GM12875 (cell line): Measurements from ENCODE around the gene PNKP.
"Not testable (repeated sequence)": the region's sequence is repeated elsewhere in the genome, so short reads cannot be mapped to it uniquely, and the experiment has no call there.

ENCODE experiments used
- H3K4me3 ChIP-seq: one replicate; pipeline ENCODE4 v1.5.1; 2011; ENCODE audit warnings: low read depth, low read length, control low read depth
- TF ChIP-seq, protein P1 (sequence below): IDR thresholded peaks from 2 replicates; pipeline ENCODE4 v1.5.1; 2011; ENCODE audit warnings: low read depth, mild to moderate bottlenecking, control low read depth, inconsistent platforms, low read length, moderate library complexity, borderline replicate concordance; ENCODE audit not compliant: insufficient read depth

The PNKP gene

DNA sequence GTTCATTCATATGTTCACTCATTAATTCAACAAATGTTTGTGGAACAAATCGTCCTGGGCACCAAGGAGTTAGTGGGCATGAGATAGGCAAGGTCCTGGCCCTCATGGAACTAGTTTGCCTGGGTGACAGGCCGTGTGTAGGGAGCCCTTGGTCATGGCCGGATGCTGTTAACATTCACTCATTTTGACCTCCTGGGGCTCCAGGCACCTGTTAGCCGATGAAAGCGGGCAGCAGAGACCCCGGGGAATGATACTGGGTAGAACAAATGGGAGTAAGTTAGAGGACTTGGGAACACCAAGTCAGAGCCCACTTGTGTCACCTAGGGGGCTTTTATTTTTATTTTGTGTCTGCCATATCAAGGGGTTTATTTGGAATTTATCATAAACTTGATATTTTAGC, 42.7 kb downstream of the PNKP start:
- TF ChIP-seq, protein P1, sequence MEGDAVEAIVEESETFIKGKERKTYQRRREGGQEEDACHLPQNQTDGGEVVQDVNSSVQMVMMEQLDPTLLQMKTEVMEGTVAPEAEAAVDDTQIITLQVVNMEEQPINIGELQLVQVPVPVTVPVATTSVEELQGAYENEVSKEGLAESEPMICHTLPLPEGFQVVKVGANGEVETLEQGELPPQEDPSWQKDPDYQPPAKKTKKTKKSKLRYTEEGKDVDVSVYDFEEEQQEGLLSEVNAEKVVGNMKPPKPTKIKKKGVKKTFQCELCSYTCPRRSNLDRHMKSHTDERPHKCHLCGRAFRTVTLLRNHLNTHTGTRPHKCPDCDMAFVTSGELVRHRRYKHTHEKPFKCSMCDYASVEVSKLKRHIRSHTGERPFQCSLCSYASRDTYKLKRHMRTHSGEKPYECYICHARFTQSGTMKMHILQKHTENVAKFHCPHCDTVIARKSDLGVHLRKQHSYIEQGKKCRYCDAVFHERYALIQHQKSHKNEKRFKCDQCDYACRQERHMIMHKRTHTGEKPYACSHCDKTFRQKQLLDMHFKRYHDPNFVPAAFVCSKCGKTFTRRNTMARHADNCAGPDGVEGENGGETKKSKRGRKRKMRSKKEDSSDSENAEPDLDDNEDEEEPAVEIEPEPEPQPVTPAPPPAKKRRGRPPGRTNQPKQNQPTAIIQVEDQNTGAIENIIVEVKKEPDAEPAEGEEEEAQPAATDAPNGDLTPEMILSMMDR, result no peak
- H3K4me3 ChIP-seq, result no peak overlapping the region

DNA sequence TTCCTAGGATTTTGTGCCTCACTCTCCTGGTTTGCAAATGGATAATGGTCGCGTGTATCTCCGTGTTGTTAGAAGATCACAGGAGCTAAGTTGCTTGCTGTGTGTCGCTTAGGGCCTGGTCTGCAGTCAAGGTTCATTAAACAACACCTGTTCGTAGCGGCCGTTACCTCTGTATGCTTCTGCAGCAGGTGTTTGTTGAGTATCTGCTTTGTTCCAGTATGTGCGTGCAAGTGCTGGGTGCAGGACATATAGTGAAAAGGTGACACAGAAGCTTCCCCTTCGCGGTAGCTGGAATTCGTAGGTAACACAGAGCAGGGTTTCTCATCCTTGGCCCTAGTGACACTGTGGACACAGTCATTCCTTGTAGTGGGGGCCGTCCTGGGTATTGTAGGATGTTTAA, 43.9 kb downstream of the PNKP start:
- TF ChIP-seq, protein P1, result no peak
- H3K4me3 ChIP-seq, result no peak overlapping the region

DNA sequence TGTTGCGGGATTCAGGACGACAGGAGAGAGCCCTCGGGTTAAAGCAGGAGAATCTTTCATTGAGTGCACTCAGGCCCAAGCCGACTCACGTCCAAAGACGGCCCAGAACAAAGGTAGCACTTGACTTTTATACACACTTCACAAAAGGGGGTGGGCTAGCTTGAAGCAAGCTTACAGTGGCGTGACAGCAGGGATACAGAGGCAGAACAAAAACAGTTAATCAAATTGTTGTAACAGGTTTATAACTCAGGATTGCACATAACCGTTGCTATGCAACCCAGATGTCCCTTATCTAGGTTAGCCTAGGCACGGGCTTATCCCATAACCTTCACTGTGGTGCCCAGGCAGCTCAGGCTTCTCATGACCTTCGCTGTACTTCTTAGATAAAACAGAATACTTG, 47.3 kb downstream of the PNKP start:
- TF ChIP-seq, protein P1, result no peak
- no peak overlapping the region for H3K4me3 ChIP-seq

DNA sequence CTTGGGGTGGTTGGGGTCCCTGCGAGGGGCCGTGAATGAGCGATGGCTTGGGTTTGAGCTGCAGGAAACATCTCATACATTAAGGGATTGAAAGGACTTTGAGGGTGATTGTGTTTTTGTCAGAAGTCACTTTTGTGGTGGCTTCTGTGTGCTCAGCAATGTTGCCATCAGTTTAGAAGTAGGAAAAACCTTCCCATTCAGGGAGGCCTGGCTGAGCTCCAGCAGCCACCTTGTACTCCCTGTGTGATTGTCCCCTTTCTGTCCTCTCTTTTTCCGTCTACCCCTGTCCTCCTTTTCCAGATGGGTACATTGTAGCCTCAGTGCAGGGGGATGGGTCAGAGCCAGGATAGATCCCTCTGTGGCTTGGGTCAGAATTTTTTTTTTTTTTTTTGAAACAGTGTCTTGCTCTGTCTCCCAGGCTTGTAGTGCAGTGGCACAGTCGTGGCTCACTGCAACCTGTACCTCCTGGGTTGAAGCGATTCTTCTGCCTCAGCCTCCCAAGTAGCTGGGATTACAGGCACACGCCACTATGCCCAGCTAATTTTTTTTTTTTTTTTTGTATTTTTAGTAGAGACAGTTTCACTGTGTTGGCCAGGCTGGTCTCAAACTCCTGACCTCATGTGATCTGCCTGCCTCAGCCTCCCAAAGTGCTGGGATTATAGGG, 47.8 kb downstream of the PNKP start:
- not testable (repeated sequence) for H3K4me3 ChIP-seq

DNA sequence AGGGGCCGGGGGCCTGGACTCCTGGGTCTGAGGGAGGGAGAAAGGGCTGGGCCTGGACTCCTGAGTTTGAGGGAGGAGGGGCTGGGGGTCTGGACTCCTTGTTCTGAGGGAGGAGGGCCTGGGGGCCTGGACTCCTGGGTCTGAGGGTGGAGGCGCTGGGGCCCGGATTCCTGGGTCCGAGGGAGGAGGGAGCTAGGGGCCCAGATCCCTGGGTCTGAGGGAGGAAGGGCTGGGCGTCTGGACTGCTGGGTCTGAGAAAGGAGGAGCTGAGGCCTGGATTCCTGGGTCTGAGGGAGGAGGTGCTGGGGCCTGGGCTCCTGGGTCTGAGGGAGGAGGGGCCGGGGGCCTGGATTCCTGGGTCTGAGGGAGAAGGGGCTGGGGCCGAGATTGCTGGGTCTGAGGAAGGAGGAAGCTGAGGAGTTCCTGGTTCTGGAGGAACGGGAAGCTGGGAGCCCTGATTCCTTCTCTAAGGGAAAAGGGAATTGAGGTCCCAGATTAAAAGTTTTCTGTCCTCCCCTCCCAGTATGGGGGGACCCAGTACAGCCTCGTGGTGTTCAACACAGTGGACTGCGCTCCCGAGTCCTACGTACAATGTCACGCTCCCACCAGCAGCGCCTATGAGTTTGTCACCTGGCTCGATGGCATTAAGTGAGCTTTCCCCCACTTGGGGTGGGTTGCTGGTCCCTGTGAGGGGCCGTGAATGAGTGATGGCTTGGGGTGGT, 48.6 kb downstream of the PNKP start:
- peak overlapping the region; percentile 87 for H3K4me3 ChIP-seq
- TF ChIP-seq, protein P1, result no peak

DNA sequence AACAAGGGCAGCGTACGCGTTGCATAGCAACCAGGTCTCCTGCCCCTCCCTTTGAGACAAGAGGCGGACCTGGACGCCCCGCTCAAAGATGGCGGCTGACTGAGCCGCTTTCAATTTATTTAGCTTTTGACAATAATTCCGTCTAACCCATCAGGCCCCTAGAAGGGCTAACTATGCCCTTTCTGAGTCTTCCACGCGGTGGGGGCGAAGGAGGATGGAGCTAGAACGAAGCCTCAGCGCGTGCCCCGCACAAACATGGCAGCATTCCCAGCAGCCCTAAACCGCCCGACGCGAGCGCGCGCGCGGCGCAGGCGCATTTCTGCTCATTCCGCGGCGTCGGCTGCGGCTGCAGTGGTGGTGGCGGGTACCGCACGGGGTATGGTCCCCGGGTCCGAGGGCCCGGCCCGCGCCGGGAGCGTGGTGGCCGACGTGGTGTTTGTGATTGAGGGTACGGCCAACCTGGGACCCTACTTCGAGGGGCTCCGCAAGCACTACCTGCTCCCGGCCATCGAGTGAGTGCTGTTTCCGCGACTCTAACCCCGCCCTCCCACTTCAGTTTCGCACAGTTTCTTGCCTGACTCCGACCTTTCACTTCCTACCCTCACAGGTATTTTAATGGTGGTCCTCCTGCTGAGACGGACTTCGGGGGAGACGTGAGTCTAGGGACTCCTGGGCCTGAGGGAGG, 49.3 kb downstream of the PNKP start, which contains the start of gene MED25:
TSS of gene MED25 (plus strand) at position 326 of the 685 bp plus-strand sequence. CDS start at position 379, 53 bp downstream.
- TF ChIP-seq, protein P1, result 0 out of 2 replicates have a peak, but pooled peaks have one; percentile 21
- H3K4me3 ChIP-seq, result peak within 1 kb of the TSS; percentile 87

DNA sequence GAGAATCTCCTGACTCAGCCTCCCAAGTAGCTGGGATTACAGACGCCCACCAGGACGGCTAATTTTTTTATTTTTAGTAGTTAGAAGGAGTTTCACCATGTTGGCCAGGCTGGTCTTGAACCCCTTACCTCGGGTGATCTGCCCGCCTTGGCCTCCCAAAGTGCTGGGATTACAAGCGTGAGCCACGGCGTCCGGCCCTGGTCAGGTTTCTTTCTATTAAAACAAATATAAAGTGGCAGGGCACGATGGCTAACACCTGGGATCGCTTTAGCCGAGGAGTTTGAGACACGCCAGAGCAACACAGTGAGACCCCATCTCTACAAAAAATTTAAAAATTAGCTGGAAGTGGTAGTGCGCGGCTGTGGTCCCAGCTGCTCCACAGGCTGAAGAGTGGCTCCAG, 50.8 kb downstream of the PNKP start:
- TF ChIP-seq, protein P1, result no peak
- H3K4me3 ChIP-seq, result no peak overlapping the region
